ENCODE measurements around the gene GABRA5. TPM values are rescaled to one million over a fixed set of nuclear protein-coding genes. Genes with fewer than 3 reads are reported as not detected.

GABRA5 gene
- total and polyA plus RNA-seq, 10 of the 15 experiments (the other 5 are each of a cell fraction or from before 2014, with no cell fraction given), result 0.10 TPM; not detected in 9

- H3K4me1 ChIP-seq (ENCODE audit: control insufficient read depth, insufficient read depth, low read length), result no peaks in the 10 kb centered on the region
- in situ Hi-C loops (cut with MboI) (no loop called here), intact Hi-C loops (cut with micrococcal nuclease; ENCODE audit: unreplicated experiment) (no loop called here)
- no peak overlapping the region for H3K4me2 ChIP-seq (ENCODE audit: control insufficient read depth, insufficient read depth)
- no peak overlapping the region for H2AFZ ChIP-seq (ENCODE audit: control insufficient read depth, low read depth, low read length)
- TF ChIP-seq CEBPB (IDR thresholded peaks at IDR 0.05; ENCODE audit: borderline replicate concordance in 1 of 2, low read depth in 2 of 2, low read length in 2 of 2), result no peak
- no peak for TF ChIP-seq SMARCA5 (IDR thresholded peaks at IDR 0.05)
- TF ChIP-seq CEBPZ (IDR thresholded peaks at IDR 0.05; ENCODE audit: low read depth, low read length), result no peak
- no peak for TF ChIP-seq NR2F1 (conservative IDR thresholded peaks at IDR 0.05)
- TF ChIP-seq PKNOX1 (IDR thresholded peaks at IDR 0.05), result no peak
- no peak for TF ChIP-seq BRCA1 (IDR thresholded peaks at IDR 0.05; ENCODE audit: low read depth, low read length)
- TF ChIP-seq YY1 (IDR thresholded peaks at IDR 0.05; ENCODE audit: low read depth, low read length), result no peak
- no peaks in the 10 kb centered on the region for H4K20me1 ChIP-seq (ENCODE audit: control insufficient read depth, insufficient read depth)
- no peak overlapping the region for H3K4me3 ChIP-seq
- H3K9me3 ChIP-seq (replicated peaks; ENCODE audit: control insufficient read depth, insufficient read depth, low read length), result no peaks in the 10 kb centered on the region
- WGBS (ENCODE audit: insufficient coverage, insufficient replicate concordance, low lambda C conversion rate, missing lambda C conversion rate), result 74% methylated on average over 7 of the region's 7 CpGs
- CTCF ChIA-PET, result no interaction called here
- POLR2A ChIA-PET, result no interaction called here
- no TSS peak for BruUV-seq (replicated peaks)
- no peak for FAIRE-seq
- no peaks in the 10 kb centered on the region for H3K27me3 ChIP-seq (replicated peaks in 1 of 2; ENCODE audit: control insufficient read depth in 2 of 2, insufficient read depth in 2 of 2, low read length in 1 of 2)
- no peak for DNase-seq (ENCODE audit: low read depth, low spot score)
- H3K9ac ChIP-seq (ENCODE audit: control insufficient read depth, insufficient read depth, low read length), result no peak overlapping the region
- no peak overlapping the region for H3K27ac ChIP-seq (ENCODE audit: control insufficient read depth, insufficient read depth)
- no peak for ATAC-seq
- no peaks in the 10 kb centered on the region for H3K36me3 ChIP-seq (ENCODE audit: control insufficient read depth in 2 of 2, insufficient read depth in 2 of 2, low read length in 1 of 2)
- RAD21 ChIA-PET (ENCODE audit: unreplicated experiment), result no interaction called here
- H3K79me2 ChIP-seq (ENCODE audit: control insufficient read depth, insufficient read depth, low read length), result no peaks in the 10 kb centered on the region
- SMC1A ChIA-PET (ENCODE audit: uncharacterized antibody, unreplicated experiment), result no interaction called here
Observed at GRCh38 chr15:26831951-26832350, 34.9 kb upstream of the GABRA5 start.

Measured in GM12878 (cell line).